ENCODE measurements around the gene CD4. TPM values are rescaled to one million over a fixed set of nuclear protein-coding genes. Genes with fewer than 3 reads are reported as not detected.

CD4 gene
- total RNA-seq, 1 donor from 2014 or later, result 0.62 TPM

DNA sequence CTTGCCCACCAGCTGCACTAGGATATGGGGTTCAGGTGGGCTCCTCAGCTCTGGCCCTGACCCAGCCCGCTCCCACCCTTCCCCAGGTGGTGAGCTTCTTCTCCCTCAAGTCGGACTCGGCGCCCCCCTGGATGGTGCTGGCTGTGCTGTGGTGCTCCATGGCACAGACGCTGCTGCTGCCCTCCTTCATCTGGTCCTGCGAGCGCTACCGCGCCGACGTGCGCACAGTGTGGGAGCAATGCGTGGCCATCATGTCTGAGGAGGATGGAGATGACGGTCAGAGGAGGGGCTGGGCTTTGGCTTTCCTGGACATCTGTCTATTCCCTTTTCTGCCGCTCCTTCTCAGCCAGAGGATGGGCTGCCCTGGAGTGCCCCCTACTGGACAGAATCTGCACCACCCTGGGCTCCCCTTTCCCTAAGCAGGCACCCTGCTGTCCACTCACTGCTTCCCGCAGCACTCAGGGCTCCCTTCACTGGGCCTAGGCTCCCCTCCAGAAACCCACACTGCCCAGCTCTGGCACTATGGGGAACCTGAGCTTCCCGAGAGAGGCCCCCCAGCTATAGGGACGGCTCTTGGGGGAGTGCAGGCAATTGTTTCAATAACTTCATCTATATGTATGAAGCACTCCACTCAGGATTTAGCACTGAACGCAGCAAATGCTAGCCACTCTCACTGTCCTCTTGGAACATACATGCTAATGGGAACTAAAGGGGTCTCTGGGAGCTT is 36.2 kb downstream of the CD4 start:
- no peaks in the 10 kb centered on the region for H3K9me3 Mint-ChIP-seq (ENCODE audit: unreplicated experiment)
- peaks cover 54% of the 10 kb centered on the region for H3K4me1 Mint-ChIP-seq (ENCODE audit: unreplicated experiment)
- TF ChIP-seq, protein P1, sequence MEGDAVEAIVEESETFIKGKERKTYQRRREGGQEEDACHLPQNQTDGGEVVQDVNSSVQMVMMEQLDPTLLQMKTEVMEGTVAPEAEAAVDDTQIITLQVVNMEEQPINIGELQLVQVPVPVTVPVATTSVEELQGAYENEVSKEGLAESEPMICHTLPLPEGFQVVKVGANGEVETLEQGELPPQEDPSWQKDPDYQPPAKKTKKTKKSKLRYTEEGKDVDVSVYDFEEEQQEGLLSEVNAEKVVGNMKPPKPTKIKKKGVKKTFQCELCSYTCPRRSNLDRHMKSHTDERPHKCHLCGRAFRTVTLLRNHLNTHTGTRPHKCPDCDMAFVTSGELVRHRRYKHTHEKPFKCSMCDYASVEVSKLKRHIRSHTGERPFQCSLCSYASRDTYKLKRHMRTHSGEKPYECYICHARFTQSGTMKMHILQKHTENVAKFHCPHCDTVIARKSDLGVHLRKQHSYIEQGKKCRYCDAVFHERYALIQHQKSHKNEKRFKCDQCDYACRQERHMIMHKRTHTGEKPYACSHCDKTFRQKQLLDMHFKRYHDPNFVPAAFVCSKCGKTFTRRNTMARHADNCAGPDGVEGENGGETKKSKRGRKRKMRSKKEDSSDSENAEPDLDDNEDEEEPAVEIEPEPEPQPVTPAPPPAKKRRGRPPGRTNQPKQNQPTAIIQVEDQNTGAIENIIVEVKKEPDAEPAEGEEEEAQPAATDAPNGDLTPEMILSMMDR (IDR thresholded peaks at IDR 0.05), result peak; percentile 96
- H3K4me3 Mint-ChIP-seq (ENCODE audit: unreplicated experiment), result peak overlapping the region; percentile 41
- H3K27ac Mint-ChIP-seq (ENCODE audit: unreplicated experiment), result peak overlapping the region; percentile 73
- peak; percentile 96 for DNase-seq (ENCODE audit: extremely low spot score, unreplicated experiment)
- H3K27me3 Mint-ChIP-seq (ENCODE audit: unreplicated experiment), result no peaks in the 10 kb centered on the region
- H3K36me3 Mint-ChIP-seq (ENCODE audit: unreplicated experiment), result no peaks in the 10 kb centered on the region

DNA sequence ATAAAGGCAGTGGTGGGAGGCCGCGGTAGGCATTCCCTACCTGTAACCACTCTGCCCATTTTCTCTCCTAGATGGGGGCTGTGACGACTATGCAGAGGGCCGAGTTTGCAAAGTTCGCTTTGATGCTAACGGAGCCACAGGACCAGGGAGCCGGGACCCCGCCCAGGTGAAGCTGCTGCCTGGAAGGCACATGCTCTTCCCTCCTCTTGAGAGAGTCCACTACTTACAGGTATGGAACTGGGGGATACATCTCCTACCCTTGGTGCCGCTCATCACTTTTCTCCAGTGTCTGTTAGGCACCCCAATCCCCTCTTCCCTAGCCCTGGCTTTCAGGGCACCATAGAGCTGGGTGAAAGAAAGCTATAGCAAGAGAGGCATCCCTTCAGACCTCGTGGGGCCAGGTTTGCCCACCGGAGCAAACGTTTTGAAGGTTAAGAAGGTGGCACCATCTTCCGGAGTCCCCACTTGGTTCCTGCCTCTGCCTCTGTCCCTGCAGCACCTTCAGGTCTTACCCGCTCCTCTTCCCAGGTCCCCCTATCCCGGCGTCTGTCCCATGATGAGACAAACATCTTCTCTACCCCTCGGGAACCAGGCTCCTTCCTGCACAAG is 36.9 kb downstream of the CD4 start:
- no peaks in the 10 kb centered on the region for H3K9me3 Mint-ChIP-seq (ENCODE audit: unreplicated experiment)
- no peaks in the 10 kb centered on the region for H3K27me3 Mint-ChIP-seq (ENCODE audit: unreplicated experiment)
- DNase-seq (ENCODE audit: extremely low spot score, unreplicated experiment), result no peak
- no peak overlapping the region for H3K27ac Mint-ChIP-seq (ENCODE audit: unreplicated experiment)
- peaks cover 2% of the 10 kb centered on the region for H3K36me3 Mint-ChIP-seq (ENCODE audit: unreplicated experiment)
- TF ChIP-seq, protein P1 (IDR thresholded peaks at IDR 0.05), result no peak
- H3K4me1 Mint-ChIP-seq (ENCODE audit: unreplicated experiment), result peaks cover 48% of the 10 kb centered on the region
- H3K4me3 Mint-ChIP-seq (ENCODE audit: unreplicated experiment), result no peak overlapping the region

DNA sequence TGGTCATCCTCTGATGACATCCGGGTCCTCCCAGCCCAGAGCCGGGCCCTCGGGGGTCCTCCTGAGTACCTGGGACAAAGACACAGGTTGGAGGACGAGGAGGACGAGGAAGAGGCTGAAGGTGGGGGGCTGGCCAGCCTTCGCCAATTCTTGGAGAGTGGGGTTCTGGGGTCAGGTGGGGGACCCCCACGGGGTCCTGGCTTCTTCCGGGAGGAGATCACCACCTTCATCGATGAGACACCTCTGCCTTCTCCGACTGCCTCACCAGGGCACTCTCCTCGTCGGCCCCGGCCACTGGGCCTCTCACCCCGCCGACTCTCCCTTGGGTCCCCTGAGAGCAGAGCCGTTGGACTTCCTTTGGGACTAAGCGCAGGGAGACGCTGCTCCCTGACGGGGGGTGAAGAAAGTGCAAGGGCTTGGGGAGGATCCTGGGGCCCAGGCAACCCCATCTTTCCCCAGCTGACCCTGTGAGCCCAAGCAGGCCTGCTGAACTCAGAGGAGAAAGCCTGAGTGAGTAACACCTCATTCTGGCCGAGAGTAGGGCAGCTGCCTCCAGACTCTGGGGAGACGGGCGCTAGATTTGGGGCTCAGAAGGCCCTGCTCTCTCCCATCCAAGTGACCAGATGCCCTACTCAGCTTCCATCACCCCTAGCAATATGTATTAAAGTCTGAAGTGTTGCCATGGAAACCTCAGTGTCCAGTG is 37.6 kb downstream of the CD4 start:
- peak overlapping the region; percentile 64 for H3K4me3 Mint-ChIP-seq (ENCODE audit: unreplicated experiment)
- peak overlapping the region; percentile 77 for H3K27ac Mint-ChIP-seq (ENCODE audit: unreplicated experiment)
- peaks cover 45% of the 10 kb centered on the region for H3K4me1 Mint-ChIP-seq (ENCODE audit: unreplicated experiment)
- no peaks in the 10 kb centered on the region for H3K9me3 Mint-ChIP-seq (ENCODE audit: unreplicated experiment)
- DNase-seq (ENCODE audit: extremely low spot score, unreplicated experiment), result no peak
- no peaks in the 10 kb centered on the region for H3K27me3 Mint-ChIP-seq (ENCODE audit: unreplicated experiment)
- TF ChIP-seq, protein P1 (IDR thresholded peaks at IDR 0.05), result no peak
- H3K36me3 Mint-ChIP-seq (ENCODE audit: unreplicated experiment), result peaks cover 7% of the 10 kb centered on the region

DNA sequence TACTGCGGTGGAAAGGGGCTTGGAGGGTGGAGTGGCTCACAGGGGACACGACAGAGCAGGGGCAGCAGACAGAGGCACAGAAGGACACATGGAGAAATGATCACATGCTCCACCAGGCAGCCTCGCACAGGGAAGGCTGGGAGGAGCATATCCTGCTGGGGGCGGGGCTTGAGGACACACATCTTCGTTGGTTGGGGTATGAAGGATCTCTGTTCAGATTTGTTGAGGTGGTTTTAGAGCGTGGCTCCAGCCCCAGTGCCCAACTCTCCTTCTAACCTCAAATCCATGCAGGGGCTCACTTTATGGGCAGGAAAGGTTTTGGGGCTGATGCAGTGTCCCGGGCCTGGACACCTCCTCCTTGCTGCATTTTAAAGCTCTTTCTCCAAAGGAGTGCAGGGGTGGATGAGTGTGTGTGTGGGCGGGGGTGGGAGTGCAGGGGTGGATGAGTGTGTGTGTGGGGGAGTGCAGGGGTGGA is 38.1 kb downstream of the CD4 start:
- Mint-ChIP-seq H3K27ac (ENCODE audit: unreplicated experiment) (peak overlapping the region; percentile 77), H3K36me3 (ENCODE audit: unreplicated experiment) (peaks cover 12% of the 10 kb centered on the region), H3K4me1 (ENCODE audit: unreplicated experiment) (peaks cover 39% of the 10 kb centered on the region), H3K27me3 (ENCODE audit: unreplicated experiment) (no peaks in the 10 kb centered on the region), H3K9me3 (ENCODE audit: unreplicated experiment) (no peaks in the 10 kb centered on the region), H3K4me3 (ENCODE audit: unreplicated experiment) (peak overlapping the region; percentile 64)
- TF ChIP-seq, protein P1 (IDR thresholded peaks at IDR 0.05), result no peak
- DNase-seq (ENCODE audit: extremely low spot score, unreplicated experiment), result no peak

All from osteocyte (in vitro differentiated cells).